Heart left ventricle (tissue), 16 donors: ENCODE results near the gene RUFY3. TPM values are rescaled to one million over a fixed set of nuclear protein-coding genes. Genes with fewer than 3 reads are reported as not detected.
A peak's percentile ranks its signal among the peaks of the same experiment; 100 is the strongest.

ENCODE experiments used
- ATAC-seq, 4 donors: fragments of 200-7000 bp; cut with Tn5 transposase; one replicate each; pipeline ENCODE4 v1.9.1; 2020 to 2022; ENCODE audit warnings: moderate library complexity in 4 of 4, mild to moderate bottlenecking in 3 of 4, moderate number of reproducible peaks in 1 of 4
- DNase-seq, 5 donors: peaks; one replicate each; pipeline ENCODE4 v3.0.0-alpha.2; 2020
- H3K27ac ChIP-seq, 12 donors: fragments of 200-600 bp; sonication (generic) in 4 of 12; one replicate each; pipeline versions ENCODE4 v1.5.0 to v1.8.0; 2016 to 2022; ENCODE audit warnings: mild to moderate bottlenecking in 2 of 12
- H3K27me3 ChIP-seq, 9 donors: fragments of 200-600 bp; sonication (generic) in 2 of 9; one replicate each; pipeline versions ENCODE4 v1.5.1 to v1.8.0; 2016 to 2022; ENCODE audit warnings: mild to moderate bottlenecking in 3 of 9
- H3K36me3 ChIP-seq, 9 donors: fragments of 200-600 bp; sonication (generic) in 2 of 9; one replicate each; pipeline versions ENCODE4 v1.5.0 to v1.8.0; 2018 to 2022; ENCODE audit warnings: mild to moderate bottlenecking in 2 of 9
- H3K4me1 ChIP-seq, 12 donors: fragments of 200-600 bp; sonication (generic) in 4 of 12; one replicate each; pipeline versions ENCODE4 v1.5.0 to v1.8.0; 2016 to 2022; ENCODE audit warnings: mild to moderate bottlenecking in 3 of 12
- H3K4me3 ChIP-seq, 12 donors: fragments of 200-600 bp; sonication (generic) in 4 of 12; one replicate each; pipeline versions ENCODE4 v1.5.0 to v1.8.0; 2017 to 2022; ENCODE audit warnings: mild to moderate bottlenecking in 9 of 12, moderate library complexity in 4 of 12
- H3K9me3 ChIP-seq, 12 donors: fragments of 200-600 bp; sonication (generic) in 4 of 12; one replicate each; pipeline versions ENCODE4 v1.5.0 to v1.8.0; 2016 to 2022; ENCODE audit warnings: mild to moderate bottlenecking in 1 of 12
- POLR2A ChIP-seq, 2 donors: fragments of 450-650 bp; IDR thresholded peaks; one replicate each; pipeline ENCODE4 v1.6.1; 2017; ENCODE audit warnings: antibody characterized with exemption in 2 of 2, mild to moderate bottlenecking in 2 of 2, moderate library complexity in 2 of 2
- WGBS, 4 donors: extraction: QIAGEN DNeasy Blood & Tissue Kit in 2 of 4; methylation state at CpG; one replicate each; pipeline versions ENCODE4 v1.1.5 to v1.1.7; 2013 to 2018; 5-methylcytosine and 5-hydroxymethylcytosine counted together
- intact Hi-C, 10 donors: fragments of 100-400 bp; cut with DNase I; formaldehyde crosslinking; loops; one replicate each; pipeline versions ENCODE4 v1.11.1 to v1.14.2; 2022
- polyA plus RNA-seq, 2 donors: library from polyadenylated mRNA; stranded (reverse); fragments of 200-250 nt; gene quantifications; one replicate each; pipeline ENCODE4 v1.2.3, GENCODE V29; 2013
- total RNA-seq, 9 donors: library from RNA; depleted of rRNA in 2 of 9; stranded (reverse); fragments of >200 nt in 2 of 9; fragmentation: NEBNext Ultra II Directional in 3 of 9; extraction: Animal tissue kit (Norgen Biotek cat#: 25700) in 3 of 9; gene quantifications; one replicate each; pipeline versions ENCODE4 v1.1.0 to v1.2.4, GENCODE V29; 2016 to 2023
- TF ChIP-seq, protein P1 (sequence below), 12 donors: fragments of 200-600 bp; sonication (generic) in 4 of 12; IDR thresholded peaks; one replicate each; pipeline versions ENCODE4 v1.5.0 to v1.8.0; 2018 to 2022; ENCODE audit warnings: antibody characterized with exemption in 12 of 12, mild to moderate bottlenecking in 5 of 12
- donor health status: ischemic (EF 13 %, LVEDD 7.1; RV severe dilation, severe dysfunction).
- donor health status: healthy with polysubstance abuse.
- donor health status: DM: no; HTN: yes; CAD: no.
- donor health status: DM: no; HTN: no; CAD: no.
- donor health status: ischemic (EF 25% LVEDD 6.9; RV normal size, moderate dysfunction).
- donor health status: ischemic (EF 25% LVEDD 5.7; RV mildly dilated, moderate dysfunction).
- donor health status: healthy.
- donor health status: DM: yes; HTN: yes; CAD: no.
- donor health status: ischemic (EF 35%, LVEDD 5.7; RV mildly dilated, moderate dysfunction).
- donor health status: nonischemic (EF 11% LVEDD 7.7; RV severe dilation, severe dysfunction).
- donor health status: DM: yes; HTN: yes; CAD: no.
- donor health status: PGD.
- donor health status: ischemic (EF 29% LVEDD 5.4; RV normal size, mild dysfunction).
- donor health status: nonischemic (EF 23%, LVEDD 6.1; RV moderate dilation, normal function).

RUFY3 gene
- total and polyA plus RNA-seq, 11 donors, result 12.8 to 33.0 (median 18.7) TPM

DNA sequence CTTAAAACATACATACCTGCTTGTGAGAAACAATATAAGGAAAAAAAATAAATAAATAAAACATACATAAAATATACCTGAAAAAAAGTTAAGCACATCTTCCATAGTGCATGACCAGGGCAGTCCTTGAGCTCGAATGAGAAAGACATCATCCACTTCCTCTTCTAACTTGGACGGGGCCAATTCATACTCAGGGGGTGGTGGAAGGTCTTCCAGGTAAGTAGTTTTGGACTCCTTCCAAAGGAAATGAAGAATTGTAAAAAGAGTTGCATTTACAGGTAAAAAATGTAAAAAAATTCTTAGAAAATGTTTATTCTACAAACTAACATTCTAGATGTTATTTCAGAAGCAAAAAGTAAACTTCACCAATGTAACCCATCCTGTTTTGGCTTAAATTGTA is 114.3 kb downstream of the RUFY3 start:
- TF ChIP-seq, protein P1, sequence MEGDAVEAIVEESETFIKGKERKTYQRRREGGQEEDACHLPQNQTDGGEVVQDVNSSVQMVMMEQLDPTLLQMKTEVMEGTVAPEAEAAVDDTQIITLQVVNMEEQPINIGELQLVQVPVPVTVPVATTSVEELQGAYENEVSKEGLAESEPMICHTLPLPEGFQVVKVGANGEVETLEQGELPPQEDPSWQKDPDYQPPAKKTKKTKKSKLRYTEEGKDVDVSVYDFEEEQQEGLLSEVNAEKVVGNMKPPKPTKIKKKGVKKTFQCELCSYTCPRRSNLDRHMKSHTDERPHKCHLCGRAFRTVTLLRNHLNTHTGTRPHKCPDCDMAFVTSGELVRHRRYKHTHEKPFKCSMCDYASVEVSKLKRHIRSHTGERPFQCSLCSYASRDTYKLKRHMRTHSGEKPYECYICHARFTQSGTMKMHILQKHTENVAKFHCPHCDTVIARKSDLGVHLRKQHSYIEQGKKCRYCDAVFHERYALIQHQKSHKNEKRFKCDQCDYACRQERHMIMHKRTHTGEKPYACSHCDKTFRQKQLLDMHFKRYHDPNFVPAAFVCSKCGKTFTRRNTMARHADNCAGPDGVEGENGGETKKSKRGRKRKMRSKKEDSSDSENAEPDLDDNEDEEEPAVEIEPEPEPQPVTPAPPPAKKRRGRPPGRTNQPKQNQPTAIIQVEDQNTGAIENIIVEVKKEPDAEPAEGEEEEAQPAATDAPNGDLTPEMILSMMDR (IDR thresholded peaks at IDR 0.05), result no peak
- TF ChIP-seq POLR2A (IDR thresholded peaks at IDR 0.05), result no peak
- H3K4me3 ChIP-seq, result no peak overlapping the region
- no peaks in the 10 kb centered on the region for H3K9me3 ChIP-seq
- intact Hi-C loops, result loop anchor here in 8 of 10 donors (5.0 to 10.0 kb wide), 8 partner anchors 51 to 171 kb away; partner anchors contain the start of genes DCK (in 4 of the 8), MOB1B (in 2 of the 8) and UTP3 (in 1 of the 8)
- H3K27me3 ChIP-seq, result no peaks in the 10 kb centered on the region
- ATAC-seq (no peak), DNase-seq (no peak)
- WGBS, 4 donors, result 43 to 57% (median 53%) methylated on average over 2 of the region's 2 CpGs
- no peak overlapping the region for H3K27ac ChIP-seq
- peaks cover 3 to 50% (median 45%) of the 10 kb centered on the region in 9 donors for H3K36me3 ChIP-seq
- peaks cover 0 to 34% (median 19%) of the 10 kb centered on the region in 12 donors for H3K4me1 ChIP-seq

DNA sequence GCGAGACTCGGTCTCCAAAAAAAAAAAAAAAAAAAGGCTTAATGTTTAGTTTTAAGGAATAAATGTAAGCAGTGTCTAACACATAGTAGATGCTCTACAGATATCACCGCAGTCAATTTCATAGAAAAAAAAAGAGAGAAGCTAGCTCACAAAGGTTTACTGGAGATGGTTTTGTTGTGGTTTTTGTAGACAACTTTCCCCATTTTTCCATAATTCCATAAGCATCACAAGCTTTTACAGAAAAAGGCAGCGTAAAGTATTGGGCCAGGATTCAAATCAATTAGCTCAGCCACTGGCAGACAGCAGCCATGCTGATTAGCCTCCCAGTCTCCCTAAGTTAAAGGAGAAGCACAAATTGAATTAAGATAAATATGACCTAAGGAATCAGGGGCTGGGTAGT is 116.4 kb downstream of the RUFY3 start:
- ATAC-seq (no peak), DNase-seq (no peak)
- H3K27ac ChIP-seq, result peak overlapping the region; percentile 80 to 99 (median 96)
- TF ChIP-seq, protein P1 (IDR thresholded peaks at IDR 0.05), result no peak
- TF ChIP-seq POLR2A (IDR thresholded peaks at IDR 0.05), result no peak
- peaks cover 0 to 29% (median 24%) of the 10 kb centered on the region in 9 donors for H3K36me3 ChIP-seq
- intact Hi-C loops, result loop anchor here in 8 of 10 donors (2.0 to 10.0 kb wide), 10 partner anchors 53 to 169 kb away; partner anchors contain the start of genes DCK (in 4 of the 8), MOB1B (in 4 of the 8) and UTP3 (in 2 of the 8)
- H3K4me1 ChIP-seq, result peaks cover 0 to 34% (median 19%) of the 10 kb centered on the region in 12 donors
- WGBS, 4 donors, result 17 to 30% (median 23%) methylated on average over 4 of the region's 4 CpGs
- no peaks in the 10 kb centered on the region for H3K9me3 ChIP-seq
- H3K4me3 ChIP-seq, result peak overlapping the region; percentile 58 to 100 (median 92)
- no peaks in the 10 kb centered on the region for H3K27me3 ChIP-seq

DNA sequence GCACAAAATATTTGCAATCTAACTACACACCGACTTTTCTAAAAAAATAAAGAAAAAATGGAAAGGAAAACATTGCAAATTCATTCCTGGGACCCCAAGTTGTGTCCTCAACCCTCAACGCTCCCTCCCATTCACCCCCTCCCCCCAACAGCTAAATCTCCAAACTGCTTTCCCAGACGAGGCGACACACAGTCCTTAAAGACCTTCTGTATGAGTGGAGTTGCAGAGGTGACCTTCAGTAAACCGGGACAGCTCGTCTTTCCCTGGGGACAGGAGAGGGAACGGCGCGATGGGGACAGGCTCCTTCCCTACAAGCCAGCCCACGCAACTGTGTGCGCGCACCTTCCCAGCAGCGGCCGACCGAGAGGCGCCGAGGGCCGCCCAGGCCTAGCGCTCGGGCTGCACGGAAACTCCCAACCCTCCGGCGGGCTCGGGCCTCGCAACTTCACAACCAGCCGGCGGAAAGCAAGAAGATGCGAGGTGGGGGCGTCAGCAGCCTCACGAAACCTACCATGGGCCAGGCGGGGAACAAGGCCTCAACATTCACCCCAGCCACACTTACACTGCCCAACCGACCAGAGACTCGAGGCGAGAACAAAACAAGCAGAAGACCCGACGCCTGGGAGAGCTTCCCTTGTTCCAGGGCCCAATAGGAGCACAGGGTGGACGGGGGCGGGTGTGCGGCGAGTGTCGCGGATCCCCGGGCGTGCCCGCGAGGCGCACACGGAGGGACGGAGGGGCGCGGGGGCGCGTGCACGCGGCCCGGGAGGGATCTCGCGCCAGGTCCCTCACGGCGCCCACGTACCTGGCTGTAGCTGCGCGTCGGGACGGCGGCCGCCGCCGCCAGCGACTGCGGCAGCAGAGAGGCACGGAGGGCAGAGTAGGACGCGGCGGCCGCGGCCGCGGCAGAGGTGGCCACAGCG is 117.2 kb downstream of the RUFY3 start:
- Histone ChIP-seq H3K9me3 (no peaks in the 10 kb centered on the region), H3K36me3 (peaks cover 0 to 22% (median 17%) of the 10 kb centered on the region in 9 donors), H3K4me3 (peak overlapping the region; percentile 58 to 100 (median 92)), H3K27ac (peak overlapping the region; percentile 80 to 99 (median 96)), H3K4me1 (peaks cover 0 to 31% (median 19%) of the 10 kb centered on the region in 12 donors), H3K27me3 (no peaks in the 10 kb centered on the region)
- ATAC-seq, result peak; percentile 55 to 82 (median 72)
- peak; percentile 73 to 84 (median 76) for DNase-seq
- WGBS, 4 donors, result 0 to 1% (median 0%) methylated on average over 35 to 80 of the region's 80 CpGs
- intact Hi-C loops, result loop anchor here in 9 of 10 donors (1.0 to 10.0 kb wide), 14 partner anchors 54 to 168 kb away; partner anchors contain the start of genes DCK (in 5 of the 9), MOB1B (in 5 of the 9) and UTP3 (in 3 of the 9)
- TF ChIP-seq POLR2A (IDR thresholded peaks at IDR 0.05), result no peak
- TF ChIP-seq, protein P1 (IDR thresholded peaks at IDR 0.05), result peak in 1 of 12 donors; percentile 14
